Keratinocyte (primary cell): Measurements from ENCODE around the gene CDAN1. TPM values are rescaled to one million over a fixed set of nuclear protein-coding genes. Genes with fewer than 3 reads are reported as not detected.

Experiments
- DNase-seq: peaks from one replicate; pipeline ENCODE4 v3.0.0-alpha.2; 2011; ENCODE audit warnings: low read depth, missing footprints, low spot score
- FAIRE-seq: peaks from 2 replicates; lab custom pipeline; 2011; peaks lifted over from hg19 to GRCh38; lab: Jason Lieb, UNC
- H2AFZ ChIP-seq: 2 replicates; pipeline ENCODE4 v1.6.0; 2012; ENCODE audit warnings: low read length, control low read depth, inconsistent platforms; ENCODE audit not compliant: control insufficient read depth
- H3K27ac ChIP-seq: 2 replicates; pipeline ENCODE4 v1.5.1; 2011; ENCODE audit warnings: low read length; ENCODE audit not compliant: control insufficient read depth, insufficient read depth
- H3K27me3 ChIP-seq: 3 replicates; pipeline ENCODE4 v1.6.0; 2011; ENCODE audit warnings: low read length; ENCODE audit not compliant: control insufficient read depth, insufficient read depth; ENCODE audit errors: extremely low read depth
- H3K36me3 ChIP-seq, 2 experiments: 2 replicates in 1 of 2; 3 replicates in 1 of 2; pipeline ENCODE4 v1.5.1; 2011; ENCODE audit warnings: low read length in 2 of 2, mild to moderate bottlenecking in 1 of 2; ENCODE audit not compliant: control insufficient read depth in 2 of 2, insufficient read depth in 2 of 2; ENCODE audit errors: extremely low read depth in 1 of 2
- H3K4me1 ChIP-seq: 3 replicates; pipeline ENCODE4 v1.5.1; 2011; ENCODE audit warnings: low read length; ENCODE audit not compliant: control insufficient read depth, insufficient read depth; ENCODE audit errors: extremely low read depth
- H3K4me2 ChIP-seq: 3 replicates; pipeline ENCODE4 v1.6.0; 2011; ENCODE audit warnings: low read depth, low read length; ENCODE audit not compliant: control insufficient read depth, insufficient read depth; ENCODE audit errors: extremely low read depth
- H3K4me3 ChIP-seq, 3 experiments: fragments of 200-600 bp in 1 of 3; sonication (generic) in 1 of 3; 2 replicates in 2 of 3; 3 replicates in 1 of 3; pipeline ENCODE4 v1.5.1; 2011 to 2016; ENCODE audit warnings: low read length in 3 of 3, mild to moderate bottlenecking in 3 of 3, control low read depth in 2 of 3, inconsistent platforms in 1 of 3, low read depth in 1 of 3, mixed read lengths in 1 of 3, mixed run types in 1 of 3, moderate library complexity in 1 of 3; ENCODE audit not compliant: control insufficient read depth in 2 of 3, insufficient read depth in 2 of 3; ENCODE audit errors: extremely low read depth in 1 of 3
- H3K79me2 ChIP-seq: 2 replicates; pipeline ENCODE4 v1.6.0; 2012; ENCODE audit warnings: low read length; ENCODE audit not compliant: control insufficient read depth, insufficient read depth
- H3K9ac ChIP-seq: 3 replicates; pipeline ENCODE4 v1.6.0; 2011; ENCODE audit warnings: low read length; ENCODE audit not compliant: control insufficient read depth, insufficient read depth; ENCODE audit errors: extremely low read depth
- H3K9me1 ChIP-seq: 3 replicates; pipeline ENCODE4 v1.6.0; 2011; ENCODE audit warnings: low read length; ENCODE audit not compliant: control insufficient read depth, insufficient read depth; ENCODE audit errors: extremely low read depth
- H3K9me3 ChIP-seq: 2 replicates; pipeline ENCODE4 v1.5.1; 2012; ENCODE audit warnings: low read depth, low read length; ENCODE audit not compliant: control insufficient read depth
- H4K20me1 ChIP-seq: 3 replicates; pipeline ENCODE4 v1.6.0; 2011; ENCODE audit warnings: low read length; ENCODE audit not compliant: control insufficient read depth, insufficient read depth; ENCODE audit errors: extremely low read depth
- CTCF ChIP-seq, 3 experiments: IDR thresholded peaks in 1 of 3; conservative IDR thresholded peaks in 1 of 3; optimal IDR thresholded peaks in 1 of 3; 2 replicates in 2 of 3; 3 replicates in 1 of 3; pipeline versions ENCODE3 to v1.5.1; 2011; ENCODE audit warnings: low read length in 3 of 3, mild to moderate bottlenecking in 3 of 3, moderate library complexity in 2 of 3, control low read depth in 1 of 3, inconsistent platforms in 1 of 3; ENCODE audit not compliant: insufficient read depth in 2 of 3; ENCODE audit errors: extremely low read depth in 1 of 3
- EZH2 ChIP-seq: IDR thresholded peaks from one replicate; pipeline ENCODE4 v1.6.1; 2012; ENCODE audit warnings: inconsistent platforms, mild to moderate bottlenecking, low read length, moderate library complexity
- dilution Hi-C: fragments of 300-500 bp; cut with MboI; formaldehyde crosslinking; loops from one replicate; pipeline ENCODE4 v1.7.0; 2020; ENCODE audit warnings: low sequenced_read_pairs; ENCODE audit not compliant: extremely low pct_ligation_motif_present
- polyA plus RNA-seq, 5 experiments: library from polyadenylated mRNA; depleted of rRNA in 3 of 5; stranded (reverse) in 3 of 5; stranded (forward) in 1 of 5; unstranded in 1 of 5; fragments of >200 nt; gene quantifications; 1 replicate in 1 of 5; 2 replicates in 3 of 5; 3 replicates in 1 of 5; pipeline versions ENCODE4 v1.2.1 to v1.2.3, GENCODE V29; 2011 to 2012; ENCODE audit warnings: missing spikeins in 2 of 5, low read depth in 1 of 5, low replicate concordance in 1 of 5

The CDAN1 gene
- polyA plus RNA-seq, 1 donor (not counting 4 experiments of a cell fraction or from before 2014, with no cell fraction given), result 3.8 TPM

- Histone ChIP-seq H3K36me3 (peaks cover 4 to 15% of the 10 kb centered on the region in 2 experiments), H2AFZ (no peak overlapping the region), H3K79me2 (no peaks in the 10 kb centered on the region), H3K27ac (no peak overlapping the region), H3K9me3 (no peaks in the 10 kb centered on the region), H3K4me3 (no peak overlapping the region), H3K9ac (no peak overlapping the region), H3K27me3 (no peaks in the 10 kb centered on the region), H3K4me2 (no peak overlapping the region), H4K20me1 (no peaks in the 10 kb centered on the region), H3K4me1 (no peaks in the 10 kb centered on the region), H3K9me1 (no peaks in the 10 kb centered on the region)
- DNase-seq (no peak), FAIRE-seq (no peak)
- dilution Hi-C loops, result no loop called here
- TF ChIP-seq CTCF (optimal IDR thresholded peaks at IDR 0.05 in 1 of 3, IDR thresholded peaks at IDR 0.05 in 1 of 3, conservative IDR thresholded peaks at IDR 0.05 in 1 of 3; ENCODE audit: extremely low read depth in 1 of 3, insufficient read depth in 2 of 3, low read length in 3 of 3) (no peak), EZH2 (no peak)
Measured at GRCh38 chr15:42775416-42775815, 38.5 kb upstream of the CDAN1 start.

GRCh38 chr15:42772901-42773300 lies 36.0 kb upstream of the CDAN1 start:
- Histone ChIP-seq H3K4me1 (no peaks in the 10 kb centered on the region), H3K79me2 (no peaks in the 10 kb centered on the region), H2AFZ (no peak overlapping the region), H3K9me1 (no peaks in the 10 kb centered on the region), H3K9ac (no peak overlapping the region), H3K36me3 (peaks cover 4 to 15% of the 10 kb centered on the region in 2 experiments), H3K27ac (no peak overlapping the region), H3K9me3 (no peaks in the 10 kb centered on the region), H3K27me3 (no peaks in the 10 kb centered on the region), H3K4me2 (no peak overlapping the region), H4K20me1 (no peaks in the 10 kb centered on the region), H3K4me3 (no peak overlapping the region)
- TF ChIP-seq CTCF (optimal IDR thresholded peaks at IDR 0.05 in 1 of 3, IDR thresholded peaks at IDR 0.05 in 1 of 3, conservative IDR thresholded peaks at IDR 0.05 in 1 of 3; ENCODE audit: extremely low read depth in 1 of 3, insufficient read depth in 2 of 3, low read length in 3 of 3) (no peak), EZH2 (no peak)
- dilution Hi-C loops, result no loop called here
- FAIRE-seq, result no peak
- no peak for DNase-seq
